NT2/D1 (cell line): ENCODE data around the gene CHI3L2.

Experiments used
- YY1 ChIP-seq: IDR thresholded peaks from 2 replicates; pipeline ENCODE4 v1.6.1; 2011; ENCODE audit not compliant: insufficient read length, insufficient read depth
- ZNF274 ChIP-seq: IDR thresholded peaks from 2 replicates; pipeline ENCODE4 v1.6.1; 2011; ENCODE audit warnings: mild to moderate bottlenecking, low read depth, low read length

GRCh38 chr1:111205714-111206050 is 21.8 kb upstream of the CHI3L2 start:
- TF ChIP-seq ZNF274: no peak
- TF ChIP-seq YY1: no peak
